HG03066 (cell line): ENCODE results near the gene TTF1.

Experiments
- ATAC-seq: cut with Tn5 transposase; IDR thresholded peaks from one replicate; pipeline ENCODE4 v1.9.1; 2021; ENCODE audit warnings: low read depth; ENCODE audit not compliant: unreplicated experiment

TTF1 gene, protein sequence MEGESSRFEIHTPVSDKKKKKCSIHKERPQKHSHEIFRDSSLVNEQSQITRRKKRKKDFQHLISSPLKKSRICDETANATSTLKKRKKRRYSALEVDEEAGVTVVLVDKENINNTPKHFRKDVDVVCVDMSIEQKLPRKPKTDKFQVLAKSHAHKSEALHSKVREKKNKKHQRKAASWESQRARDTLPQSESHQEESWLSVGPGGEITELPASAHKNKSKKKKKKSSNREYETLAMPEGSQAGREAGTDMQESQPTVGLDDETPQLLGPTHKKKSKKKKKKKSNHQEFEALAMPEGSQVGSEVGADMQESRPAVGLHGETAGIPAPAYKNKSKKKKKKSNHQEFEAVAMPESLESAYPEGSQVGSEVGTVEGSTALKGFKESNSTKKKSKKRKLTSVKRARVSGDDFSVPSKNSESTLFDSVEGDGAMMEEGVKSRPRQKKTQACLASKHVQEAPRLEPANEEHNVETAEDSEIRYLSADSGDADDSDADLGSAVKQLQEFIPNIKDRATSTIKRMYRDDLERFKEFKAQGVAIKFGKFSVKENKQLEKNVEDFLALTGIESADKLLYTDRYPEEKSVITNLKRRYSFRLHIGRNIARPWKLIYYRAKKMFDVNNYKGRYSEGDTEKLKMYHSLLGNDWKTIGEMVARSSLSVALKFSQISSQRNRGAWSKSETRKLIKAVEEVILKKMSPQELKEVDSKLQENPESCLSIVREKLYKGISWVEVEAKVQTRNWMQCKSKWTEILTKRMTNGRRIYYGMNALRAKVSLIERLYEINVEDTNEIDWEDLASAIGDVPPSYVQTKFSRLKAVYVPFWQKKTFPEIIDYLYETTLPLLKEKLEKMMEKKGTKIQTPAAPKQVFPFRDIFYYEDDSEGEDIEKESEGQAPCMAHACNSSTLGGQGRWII

DNA sequence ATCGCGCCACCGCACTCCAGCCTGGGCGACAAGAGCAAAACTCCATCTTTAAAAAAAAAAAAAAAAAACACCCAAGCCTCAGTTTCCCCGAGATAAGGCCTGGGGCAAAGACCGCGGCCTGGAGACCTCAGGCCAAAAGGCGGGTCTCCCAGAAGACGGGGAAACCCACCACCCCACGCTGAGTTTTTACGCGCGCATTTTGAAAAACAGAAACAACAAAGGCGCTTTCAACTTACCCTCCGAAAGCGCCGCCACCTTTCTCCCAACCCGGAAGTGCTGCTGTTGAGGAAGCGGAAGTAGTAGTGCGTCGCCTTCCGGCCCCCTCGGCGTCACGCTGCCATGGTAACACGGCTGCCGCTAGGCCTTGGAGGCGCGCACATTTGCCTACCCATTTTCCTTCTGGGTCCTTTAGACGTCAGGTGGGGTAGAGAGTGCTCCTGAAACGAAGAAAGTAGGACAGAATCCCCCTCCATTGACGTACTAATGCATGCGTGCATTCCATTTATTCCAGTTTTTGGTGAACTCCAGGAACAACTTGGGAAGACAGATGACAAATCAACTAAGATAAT is at the start of gene TTF1:
Gene TTF1 (minus strand): TSS at position 287 of the 569 bp plus-strand sequence. CDS start 4,019 bp downstream, outside the sequence.
- ATAC-seq = peak; percentile 71

DNA sequence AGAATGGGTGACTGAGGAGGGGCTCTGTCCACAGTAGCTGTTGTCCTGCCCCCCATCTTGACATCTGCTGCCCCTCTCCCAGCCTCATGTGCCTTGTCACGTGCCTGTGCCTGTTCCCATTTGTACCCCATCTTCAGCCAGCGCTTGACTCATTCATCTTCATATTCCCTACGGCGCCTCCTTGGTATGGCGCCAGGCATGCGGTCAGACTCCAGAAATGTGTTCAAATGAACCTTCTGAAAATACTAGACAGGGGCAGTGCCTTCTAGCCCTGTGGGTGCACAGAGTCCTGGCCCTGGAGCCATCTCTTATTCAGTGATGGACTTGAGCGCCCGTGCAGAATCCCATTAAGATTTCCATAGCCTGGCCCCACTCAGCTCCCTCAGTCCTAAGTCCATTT is 49.6 kb upstream of the TTF1 start:
- no peak for ATAC-seq

DNA sequence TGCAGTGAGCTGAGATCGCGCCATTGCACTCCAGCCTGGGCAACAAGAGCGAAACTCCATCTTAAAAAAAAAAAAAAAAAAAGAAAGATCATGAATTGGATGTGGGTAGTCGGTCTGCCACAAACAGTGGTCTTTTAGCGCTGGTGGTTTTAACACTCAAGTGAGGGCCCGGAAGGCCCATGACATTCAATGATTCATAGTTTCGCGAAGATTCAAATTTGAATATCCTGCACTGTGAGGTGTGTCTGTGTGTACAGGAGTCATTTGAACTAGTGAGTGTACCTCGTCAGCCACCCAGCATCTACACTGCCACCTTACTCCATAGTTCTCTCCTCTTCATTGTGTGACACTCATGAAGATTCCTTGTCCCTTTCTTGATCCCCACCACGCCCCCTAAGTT is 44.6 kb upstream of the TTF1 start:
- no peak for ATAC-seq

DNA sequence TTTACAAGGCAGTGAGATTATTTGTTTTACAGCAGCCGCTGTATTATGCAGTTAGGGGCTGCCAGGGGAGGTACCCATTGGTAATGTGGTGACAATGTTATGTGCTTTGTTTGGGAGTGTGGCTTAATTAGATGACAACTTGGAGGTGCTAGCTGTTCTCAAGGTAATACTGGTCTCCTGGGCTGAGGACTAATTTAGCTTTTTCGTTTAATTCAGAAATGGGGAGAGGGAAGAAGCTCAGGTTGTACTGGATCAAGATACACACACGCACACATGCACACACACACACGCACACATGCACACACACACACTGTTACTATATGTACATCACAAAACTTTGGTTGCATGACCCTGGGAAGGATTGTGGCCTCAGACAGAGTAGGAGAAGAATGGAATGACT is 41.3 kb upstream of the TTF1 start:
- ATAC-seq = no peak

DNA sequence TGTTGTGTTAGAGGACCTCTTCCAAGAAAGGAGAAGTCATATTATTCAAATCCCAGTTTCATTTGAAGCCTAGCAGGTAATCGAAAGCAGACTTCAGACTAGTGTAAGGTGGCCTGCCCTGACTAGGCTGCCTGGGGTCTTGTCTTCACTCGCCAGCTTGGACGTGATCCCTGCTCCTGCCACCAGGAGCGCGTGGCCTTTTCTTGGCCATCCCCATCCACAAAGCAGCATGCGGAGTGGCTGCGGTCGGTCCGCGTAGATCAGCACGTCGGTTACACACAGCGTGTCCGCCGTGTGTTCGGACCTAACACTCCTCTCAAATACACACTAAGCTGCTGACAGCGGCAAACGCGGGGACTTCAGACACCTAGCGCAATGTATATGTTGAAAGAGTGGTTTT is 40.7 kb upstream of the TTF1 start:
- no peak for ATAC-seq

DNA sequence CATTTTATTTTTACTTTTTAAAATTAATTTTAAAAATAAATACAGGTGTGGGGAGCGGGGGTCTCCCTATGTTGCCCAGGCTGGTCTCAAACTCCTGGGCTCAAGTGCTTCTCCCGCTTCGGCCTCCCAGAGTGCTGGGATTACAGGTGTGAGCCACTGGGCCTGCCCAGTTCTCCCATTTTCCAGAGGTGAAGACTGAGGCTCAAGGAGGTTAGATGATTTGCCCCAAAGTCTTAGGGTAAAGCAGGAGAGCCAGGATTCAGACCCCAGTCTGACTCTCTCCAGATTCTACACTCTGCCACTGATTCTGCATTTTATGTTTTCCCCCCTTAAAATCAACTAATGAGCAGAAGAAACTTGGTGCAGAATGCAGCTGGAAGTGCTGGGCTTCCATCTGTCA is 40.2 kb upstream of the TTF1 start:
- no peak for ATAC-seq

DNA sequence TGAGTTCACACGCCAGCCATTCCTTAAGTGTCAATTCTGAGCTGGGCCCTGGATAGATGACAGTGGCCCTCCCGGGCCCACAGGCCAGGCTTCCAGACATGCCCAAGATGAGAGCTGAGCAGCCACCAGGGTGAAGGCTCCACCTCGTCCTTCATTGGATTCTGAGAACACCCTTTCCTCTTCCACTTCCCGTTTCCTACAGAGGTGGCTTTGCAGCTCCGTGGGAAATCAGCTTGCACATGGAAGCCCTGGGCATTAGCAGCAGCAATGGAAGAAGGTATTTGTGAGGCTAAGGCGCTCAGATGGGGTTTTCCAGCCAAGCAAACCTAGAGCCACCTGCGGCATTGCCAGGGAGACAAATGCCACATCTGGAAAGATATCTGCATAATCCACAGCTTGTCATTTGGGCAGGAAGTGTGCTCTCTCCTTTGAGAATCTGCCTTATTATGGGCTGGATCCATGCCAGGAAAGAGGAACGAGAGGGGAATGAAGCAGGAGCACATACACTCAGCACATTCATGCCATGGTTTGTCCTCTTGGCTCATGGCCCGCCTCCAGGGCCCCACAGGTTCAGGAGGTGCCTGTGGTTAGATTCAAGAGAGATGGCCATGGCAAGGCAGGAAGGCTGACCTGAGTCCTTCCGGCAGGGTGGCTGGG is 37.4 kb upstream of the TTF1 start:
- no peak for ATAC-seq

DNA sequence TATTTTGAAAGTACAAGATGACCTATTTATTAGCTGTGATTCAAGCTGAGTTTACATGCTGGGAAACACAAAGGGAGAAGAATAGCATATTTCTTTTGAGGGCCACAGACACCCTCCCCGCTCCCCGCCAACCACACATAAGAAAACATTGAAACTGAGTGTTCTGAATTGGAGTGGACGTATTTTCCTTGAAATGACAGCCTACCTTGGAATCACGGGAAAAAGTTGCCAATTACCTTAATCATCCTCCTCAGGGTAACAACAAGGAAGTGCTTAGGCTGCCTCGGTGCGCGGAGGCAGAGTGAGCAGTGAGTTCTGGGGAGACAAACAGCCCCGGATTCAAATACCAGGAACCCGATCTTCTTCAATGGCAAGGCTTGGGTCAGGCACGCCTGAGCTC is 34.8 kb upstream of the TTF1 start:
- ATAC-seq = no peak

DNA sequence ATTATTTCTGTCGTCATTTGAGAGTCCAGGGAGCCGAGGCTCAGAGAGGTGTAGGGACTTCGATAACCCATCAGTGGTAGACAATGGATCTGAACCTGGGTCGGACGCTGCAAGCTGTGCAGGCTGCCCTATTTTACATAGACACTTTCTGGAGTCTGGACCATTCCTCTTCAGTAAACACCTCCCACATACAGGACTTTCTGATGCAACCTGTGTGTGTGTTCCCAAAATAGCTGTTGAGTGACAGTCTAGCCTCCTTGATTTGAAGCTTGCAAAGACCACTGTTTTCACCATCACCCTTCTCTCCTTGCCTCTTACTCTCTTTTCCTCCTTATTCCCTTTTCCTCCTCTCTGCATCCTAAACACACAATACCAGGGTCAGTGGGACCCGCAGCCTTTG is 34.1 kb upstream of the TTF1 start:
- ATAC-seq = no peak

DNA sequence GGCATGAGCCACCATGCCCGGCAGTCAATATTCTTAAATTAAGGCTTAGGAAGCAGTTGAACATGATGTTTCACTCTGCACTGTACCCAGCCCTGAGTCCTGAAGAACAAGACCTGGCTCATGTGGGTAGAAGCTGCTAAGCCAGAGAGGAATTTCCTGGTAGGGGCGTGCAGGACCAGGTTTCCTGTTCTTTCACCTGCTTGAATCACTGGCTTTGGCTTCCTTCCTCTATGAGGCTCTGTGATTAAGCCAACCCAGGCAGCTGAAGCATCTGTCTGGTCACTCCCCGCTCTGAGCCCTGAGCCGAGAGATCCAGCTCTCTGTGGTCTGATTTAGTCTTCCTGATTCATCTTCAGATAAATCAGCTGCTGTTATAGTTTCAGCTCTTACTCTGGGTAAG is 32.5 kb upstream of the TTF1 start:
- ATAC-seq = no peak

DNA sequence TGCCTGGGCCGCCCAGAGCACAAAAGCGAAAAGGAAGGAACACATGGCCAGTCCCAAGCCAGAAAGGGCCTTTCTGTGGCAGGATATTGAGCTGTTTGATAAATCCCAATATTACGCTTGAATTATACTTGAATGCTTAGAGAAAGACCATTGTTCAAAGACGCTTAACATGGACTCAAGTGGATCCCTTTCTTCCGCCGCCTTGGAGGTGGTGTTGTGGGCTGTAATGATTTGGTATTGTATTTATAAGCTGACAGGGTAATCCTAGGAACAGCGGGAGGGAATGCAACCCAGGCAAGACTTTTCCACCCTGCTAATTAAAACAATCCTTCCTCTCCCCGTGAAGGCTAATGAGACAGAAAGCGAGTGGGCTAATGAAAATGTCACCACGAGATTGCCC is 28.2 kb upstream of the TTF1 start:
- ATAC-seq = no peak

DNA sequence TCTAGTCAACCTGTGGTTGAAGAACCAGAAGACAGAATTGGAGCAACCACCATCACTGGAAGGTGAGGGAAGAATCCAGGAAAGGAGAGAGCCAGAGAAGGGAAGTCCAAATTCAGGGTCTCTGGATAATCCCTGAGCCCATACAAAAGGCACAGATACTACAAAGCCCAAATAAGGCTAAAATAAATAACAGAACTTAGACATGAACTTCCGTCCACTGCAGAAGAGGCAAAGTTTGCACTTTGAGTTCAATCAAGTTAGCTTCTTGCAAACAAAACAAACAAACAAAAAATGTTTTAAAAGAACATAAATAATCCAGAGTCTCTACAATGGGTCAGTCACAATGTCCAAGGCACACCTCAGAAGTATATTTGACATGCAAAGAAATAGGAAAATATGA is 24.4 kb upstream of the TTF1 start:
- no peak for ATAC-seq

DNA sequence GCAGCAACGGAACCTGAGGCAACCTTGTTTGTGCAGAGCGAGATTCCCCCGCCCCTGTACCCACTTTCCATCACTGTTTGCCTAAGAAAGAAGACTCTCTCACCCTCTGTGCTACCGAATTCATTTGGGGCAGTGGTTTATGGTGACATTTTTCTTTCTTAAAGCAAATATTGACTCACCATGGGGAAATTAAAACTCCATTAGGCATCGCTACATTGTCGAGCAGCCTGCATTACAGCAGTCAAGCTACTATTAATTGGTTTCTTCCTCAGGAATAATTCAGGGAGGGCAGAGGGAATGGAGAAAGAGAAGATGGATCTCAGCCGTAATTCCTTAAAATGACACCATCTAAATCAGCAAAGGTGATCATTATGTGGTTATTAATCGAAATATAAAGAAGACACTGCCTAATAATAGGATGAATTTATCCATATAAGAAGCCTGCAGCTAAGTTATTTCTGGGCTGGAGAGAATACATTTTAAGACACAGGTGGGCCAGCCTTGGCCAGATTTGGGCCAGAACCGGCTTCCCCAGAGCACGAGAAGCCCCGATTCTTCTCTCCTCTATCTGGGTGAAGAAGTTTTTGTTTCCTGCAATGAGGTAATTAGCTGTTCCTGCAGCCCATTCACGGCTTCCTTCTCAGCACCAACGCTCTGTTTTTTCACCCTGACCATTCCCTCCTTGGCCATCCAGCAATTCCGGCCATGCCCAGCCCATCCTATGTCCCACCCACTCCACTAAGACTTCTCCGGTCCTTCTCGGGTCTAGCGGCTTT is 20.2 kb upstream of the TTF1 start:
- ATAC-seq = no peak

DNA sequence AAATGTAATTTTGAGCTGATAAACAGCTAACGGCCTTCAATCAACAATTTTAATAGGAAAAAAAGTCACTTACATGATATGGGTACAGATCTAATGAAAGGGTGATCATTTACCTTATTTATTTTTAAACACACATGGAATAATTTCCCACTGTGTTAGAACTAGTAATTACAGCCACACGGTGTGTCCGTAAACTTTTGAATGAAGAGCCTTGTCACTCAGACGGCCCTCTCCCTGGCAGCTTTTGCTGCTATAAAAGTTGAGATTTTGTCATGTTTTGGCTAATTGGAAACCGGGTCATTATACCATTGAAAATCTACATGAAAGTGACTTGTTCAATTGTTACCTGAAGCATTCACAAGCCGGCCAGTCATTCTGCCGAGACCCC is 19.0 kb upstream of the TTF1 start:
- ATAC-seq = no peak

DNA sequence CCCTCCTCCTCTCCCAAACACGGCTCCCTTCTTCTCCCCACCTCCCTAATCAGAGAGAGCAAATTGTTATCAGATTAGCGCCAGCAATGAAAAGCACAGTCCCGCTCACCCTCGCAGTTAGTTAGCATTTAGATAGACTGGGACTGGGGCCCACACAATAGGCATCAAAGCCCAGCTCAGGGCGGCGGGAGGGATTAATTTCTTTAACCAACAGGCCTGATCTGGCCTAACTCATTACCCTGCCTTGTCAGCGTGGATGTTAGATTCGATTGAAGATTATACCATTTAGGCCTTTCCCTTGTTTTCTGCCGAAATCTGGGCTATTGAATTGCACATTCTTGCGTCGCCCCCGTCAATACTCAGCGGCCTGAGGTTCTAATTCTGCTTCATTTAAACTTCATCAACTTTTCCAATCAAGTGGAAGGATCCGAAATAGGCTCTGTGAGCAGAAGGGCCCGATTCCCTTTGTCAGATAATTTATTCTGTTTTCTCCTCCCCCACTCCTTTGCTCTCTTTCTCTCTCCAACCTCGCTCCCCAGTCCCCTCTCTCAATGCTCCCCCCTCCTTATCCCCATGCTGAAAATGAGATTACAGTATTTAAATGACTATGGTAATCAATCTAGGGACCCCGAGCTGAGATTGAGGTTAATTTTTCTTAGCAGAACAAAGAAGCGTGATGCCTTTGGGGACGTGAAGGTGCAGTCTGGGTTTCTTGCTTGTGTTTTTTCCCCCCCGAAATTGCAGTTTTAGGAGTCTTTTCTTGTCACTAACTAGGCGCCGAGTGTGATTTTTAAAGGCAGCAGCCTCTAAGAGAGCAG is 18.4 kb upstream of the TTF1 start:
- ATAC-seq = no peak

DNA sequence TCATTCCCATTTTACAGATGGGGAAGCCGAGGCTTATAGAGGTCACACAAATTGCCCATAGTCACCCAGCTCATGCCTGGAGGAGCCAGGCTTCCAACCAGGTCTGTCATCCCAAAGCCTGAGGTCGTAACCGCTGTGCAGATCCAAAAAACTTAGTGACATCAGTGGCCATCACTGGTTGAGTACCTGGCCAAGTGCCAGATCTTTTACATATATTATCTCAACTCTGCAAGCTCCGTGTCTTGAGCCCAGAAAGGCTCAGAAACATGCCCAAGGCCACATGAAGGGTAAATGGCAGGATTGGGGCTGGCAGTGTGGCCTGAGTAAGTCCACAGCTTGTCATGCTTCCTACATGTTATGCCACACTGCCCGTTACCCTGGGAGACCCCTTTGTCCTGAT is 16.9 kb upstream of the TTF1 start:
- ATAC-seq = no peak

DNA sequence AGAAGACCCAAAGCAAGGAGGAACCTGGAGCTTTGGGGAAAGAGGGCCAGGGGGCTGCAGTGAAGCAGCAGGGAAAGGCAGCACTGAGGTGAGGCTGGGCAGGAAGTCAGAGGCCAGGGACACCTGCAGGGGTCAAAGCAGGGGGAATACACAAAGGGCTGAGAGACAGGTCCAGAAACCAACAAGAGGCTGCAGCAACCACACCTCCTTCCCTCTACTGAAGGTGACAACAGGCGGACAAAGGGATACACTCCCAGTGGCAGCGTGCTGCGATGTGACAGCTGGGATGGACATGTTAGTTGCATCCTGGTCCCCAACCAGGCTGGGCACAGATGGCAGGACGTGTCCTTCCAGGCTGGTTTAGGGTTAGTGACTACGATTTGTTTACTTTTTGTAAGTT is 15.9 kb upstream of the TTF1 start:
- no peak for ATAC-seq

DNA sequence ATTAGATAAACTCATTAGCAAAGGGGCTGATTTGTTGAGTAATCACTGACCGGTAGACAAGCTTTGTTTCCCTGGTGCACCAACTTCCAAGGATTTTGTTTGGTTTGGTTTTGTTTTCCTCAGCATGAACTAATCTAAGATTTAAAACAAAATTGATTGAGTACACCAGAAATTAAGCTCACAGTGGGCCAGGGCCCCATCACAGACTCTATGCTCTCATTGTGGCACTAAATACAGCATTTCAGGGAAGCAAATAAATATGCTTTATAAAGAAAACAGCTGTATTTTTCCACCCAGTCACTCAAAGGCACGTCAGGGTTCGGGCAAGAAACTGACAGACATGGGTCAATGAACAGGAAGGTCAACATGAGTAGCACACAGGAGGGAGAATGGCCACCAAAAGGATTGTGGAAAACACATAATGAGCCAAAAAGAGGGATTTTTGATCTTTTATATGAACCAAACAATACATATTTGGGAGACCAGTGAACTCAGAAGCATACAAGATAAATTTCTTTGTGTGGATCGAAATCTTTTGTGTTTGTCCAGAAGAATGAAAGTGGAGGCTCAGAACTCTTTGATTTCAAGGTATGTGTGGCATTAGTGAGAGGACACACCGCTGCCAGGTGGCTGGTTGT is 12.2 kb upstream of the TTF1 start:
- ATAC-seq = no peak

DNA sequence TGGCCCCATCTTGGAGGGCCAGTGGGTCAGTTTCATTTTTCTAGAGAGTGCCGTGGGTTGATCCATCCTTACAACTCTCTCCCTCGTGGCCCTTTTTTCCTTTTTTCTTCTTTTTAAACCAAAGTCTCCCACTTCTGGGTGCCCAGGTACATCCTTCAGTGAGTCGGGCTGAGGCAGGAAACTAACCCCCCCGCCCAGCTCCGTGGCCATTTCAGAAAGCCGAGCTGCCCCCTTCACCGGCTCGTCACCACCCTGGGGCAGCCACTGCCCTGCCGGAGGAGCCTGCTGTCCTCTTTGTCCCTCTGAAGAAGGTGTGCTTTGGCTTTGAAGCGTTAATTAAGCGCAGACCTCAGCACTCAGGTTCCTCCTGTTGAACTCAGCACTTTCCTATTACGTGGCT is 8.5 kb upstream of the TTF1 start:
- no peak for ATAC-seq
